A549 (cell line): ENCODE measurements around the gene SRL. TPM values are rescaled to one million over a fixed set of nuclear protein-coding genes. Genes with fewer than 3 reads are reported as not detected.

Source experiments
- ATAC-seq, 2 experiments: fragments of 200-7000 bp in 1 of 2; fragments of >200 bp in 1 of 2; cut with Nextera tagmentation in 1 of 2; cut with Tn5 transposase in 1 of 2; 3 replicates each; pipeline versions ENCODE4 v1.8.0 to v1.9.1; 2018 to 2020; ENCODE audit warnings: mild to moderate bottlenecking in 1 of 2, moderate library complexity in 1 of 2
- CTCF ChIA-PET: fragments of 300-600 bp; sonication (Branson Sonifier 250); formaldehyde crosslinking; extraction: SDS; loops from one replicate; lab custom pipeline; 2021; ENCODE audit warnings: antibody characterized with exemption, inconsistent platforms; lab: Yijun Ruan, JAX
- POLR2A ChIA-PET: fragments of 350-600 bp; formaldehyde crosslinking; extraction: SDS; loops from one replicate; lab custom pipeline; 2021; ENCODE audit warnings: antibody characterized with exemption, inconsistent platforms; lab: Yijun Ruan, JAX
- DNase-seq, 2 experiments: peaks; one replicate each; pipeline versions ENCODE4 v3.0.0 to v3.0.0-alpha.2; 2011 to 2016; ENCODE audit warnings: low read depth in 1 of 2, low spot score in 1 of 2
- FAIRE-seq: peaks from 2 replicates; lab custom pipeline; 2011; peaks lifted over from hg19 to GRCh38; lab: Jason Lieb, UNC
- H3K27ac ChIP-seq, 2 experiments: fragments of >200 bp; sonication (Bioruptor Twin); formaldehyde crosslinking; 3 replicates each; pipeline ENCODE4 v1.5.1; 2016 to 2017
- H3K4me1 ChIP-seq: fragments of >200 bp; sonication (Bioruptor Twin); formaldehyde crosslinking; 3 replicates; pipeline ENCODE4 v1.6.1; 2016
- H3K4me2 ChIP-seq: fragments of >200 bp; sonication (Bioruptor Twin); formaldehyde crosslinking; 3 replicates; pipeline ENCODE4 v1.6.1; 2016
- H3K4me3 ChIP-seq: fragments of >200 bp; sonication (Bioruptor Twin); formaldehyde crosslinking; 3 replicates; pipeline ENCODE4 v1.5.1; 2016
- H3K9me3 ChIP-seq: fragments of >200 bp; sonication (Bioruptor Twin); formaldehyde crosslinking; 3 replicates; pipeline ENCODE4 v1.6.1; 2016
- E2F6 ChIP-seq: IDR thresholded peaks from 2 replicates; pipeline ENCODE4 v1.6.1; 2012; ENCODE audit warnings: low read depth, borderline replicate concordance
- ESRRA ChIP-seq: fragments of 150-350 bp; IDR thresholded peaks from 2 replicates; pipeline ENCODE4 v1.6.1; 2014; ENCODE audit warnings: mild to moderate bottlenecking, low read length, borderline replicate concordance
- GATA3 ChIP-seq: IDR thresholded peaks from 2 replicates; pipeline ENCODE4 v1.6.1; 2012; ENCODE audit warnings: borderline replicate concordance
- HDAC2 ChIP-seq: fragments of 200-600 bp; sonication (generic); IDR thresholded peaks from 2 replicates; pipeline ENCODE4 v1.6.1; 2016
- HES2 ChIP-seq: fragments of >200 bp; sonication (Bioruptor Twin); formaldehyde crosslinking; IDR thresholded peaks from 2 replicates; pipeline ENCODE4 v1.6.1; 2016
- HEYL ChIP-seq: fragments of 250-450 bp; sonication (Bioruptor Pico); IDR thresholded peaks from 2 replicates; pipeline ENCODE4 v1.8.0; 2021; ENCODE audit warnings: mild to moderate bottlenecking, moderate library complexity
- HMGXB4 ChIP-seq: fragments of 250-450 bp; sonication (Bioruptor Pico); IDR thresholded peaks from 2 replicates; pipeline ENCODE4 v1.5.0; 2021; ENCODE audit warnings: mild to moderate bottlenecking, moderate library complexity, borderline replicate concordance
- HOXB13 ChIP-seq: fragments of 250-450 bp; sonication (Bioruptor Pico); IDR thresholded peaks from 2 replicates; pipeline ENCODE4 v1.5.0; 2020; ENCODE audit warnings: low read depth, mild to moderate bottlenecking, moderate library complexity
- HOXB5 ChIP-seq: fragments of 250-450 bp; sonication (Bioruptor Pico); IDR thresholded peaks from 2 replicates; pipeline ENCODE4 v1.5.0; 2020; ENCODE audit warnings: mild to moderate bottlenecking, moderate library complexity
- JUN ChIP-seq, 2 experiments: fragments of >200 bp; sonication (Bioruptor Twin); formaldehyde crosslinking; IDR thresholded peaks; 2 replicates in 1 of 2; 3 replicates in 1 of 2; pipeline ENCODE4 v1.6.1; 2016 to 2017
- KDM5A ChIP-seq: fragments of 200-600 bp; sonication (generic); IDR thresholded peaks from 2 replicates; pipeline ENCODE4 v1.6.1; 2016; ENCODE audit warnings: antibody characterized with exemption, mild to moderate bottlenecking
- RCOR1 ChIP-seq: fragments of 150-350 bp; IDR thresholded peaks from 2 replicates; pipeline ENCODE4 v1.6.1; 2014; ENCODE audit warnings: antibody characterized with exemption, low read length, low read depth
- SREBF2 ChIP-seq: fragments of 450-650 bp; IDR thresholded peaks from 2 replicates; pipeline ENCODE4 v1.6.1; 2014; ENCODE audit warnings: mild to moderate bottlenecking, moderate library complexity
- ZC3H11A ChIP-seq: fragments of 450-650 bp; IDR thresholded peaks from 2 replicates; pipeline ENCODE4 v1.6.1; 2014; ENCODE audit warnings: antibody characterized with exemption, mild to moderate bottlenecking
- ZFP36 ChIP-seq: fragments of 450-650 bp; IDR thresholded peaks from 2 replicates; pipeline ENCODE4 v1.6.1; 2014; ENCODE audit warnings: borderline replicate concordance; ENCODE audit not compliant: partially characterized antibody
- ZNF302 ChIP-seq: fragments of 250-450 bp; sonication (Bioruptor Pico); IDR thresholded peaks from 2 replicates; pipeline ENCODE4 v1.9.0; 2021; ENCODE audit warnings: inconsistent platforms, mild to moderate bottlenecking, moderate library complexity
- WGBS: methylation state at CpG from one replicate; pipeline ENCODE4 v1.1.6; 2017; ENCODE audit errors: missing lambda C conversion rate; 5-methylcytosine and 5-hydroxymethylcytosine counted together
- polyA plus RNA-seq, 4 experiments: library from polyadenylated mRNA; depleted of rRNA in 3 of 4; stranded (reverse); fragments of >200 nt; fragmentation: RNase III in 1 of 4; extraction: RNeasy Plus Mini Kit Qiagen cat#74134 plus additional on column Dnase treatment in 1 of 4; gene quantifications; 2 replicates in 3 of 4; 3 replicates in 1 of 4; pipeline ENCODE4 v1.2.3, GENCODE V29; 2011 to 2017
- TF ChIP-seq, protein P1 (sequence below): fragments of 450-650 bp; IDR thresholded peaks from 2 replicates; pipeline ENCODE4 v1.6.1; 2014; ENCODE audit warnings: antibody characterized with exemption
- TF ChIP-seq, protein P2 (sequence below): IDR thresholded peaks from 2 replicates; pipeline ENCODE4 v1.6.1; 2012
- TF ChIP-seq, protein P3 (sequence below): fragments of >200 bp; sonication (Bioruptor Twin); formaldehyde crosslinking; IDR thresholded peaks from 3 replicates; pipeline ENCODE4 v1.6.1; 2016

Gene SRL
- polyA plus RNA-seq, 2 of the 4 experiments (the other 2 are of a cell fraction): 0.03 TPM; not detected in 1

GRCh38 chr16:4207229-4207628 lies 34.7 kb downstream of the SRL start (continued):
- TF ChIP-seq, protein P1, sequence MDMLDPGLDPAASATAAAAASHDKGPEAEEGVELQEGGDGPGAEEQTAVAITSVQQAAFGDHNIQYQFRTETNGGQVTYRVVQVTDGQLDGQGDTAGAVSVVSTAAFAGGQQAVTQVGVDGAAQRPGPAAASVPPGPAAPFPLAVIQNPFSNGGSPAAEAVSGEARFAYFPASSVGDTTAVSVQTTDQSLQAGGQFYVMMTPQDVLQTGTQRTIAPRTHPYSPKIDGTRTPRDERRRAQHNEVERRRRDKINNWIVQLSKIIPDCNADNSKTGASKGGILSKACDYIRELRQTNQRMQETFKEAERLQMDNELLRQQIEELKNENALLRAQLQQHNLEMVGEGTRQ: no peak

- H3K4me2 ChIP-seq: no peak overlapping the region
- H3K4me3 ChIP-seq: no peak overlapping the region
- TF ChIP-seq JUN (IDR thresholded peaks at IDR 0.05) (no peak), HOXB13 (CRISPR knock-in tag) (no peak), HEYL (CRISPR knock-in tag) (no peak), KDM5A (no peak), SREBF2 (no peak), ZC3H11A (no peak), ZNF302 (CRISPR knock-in tag) (no peak), HES2 (no peak), GATA3 (no peak), HDAC2 (no peak), HOXB5 (no peak), E2F6 (no peak), HMGXB4 (CRISPR knock-in tag) (no peak), ZFP36 (no peak), RCOR1 (no peak), ESRRA (no peak)
- TF ChIP-seq, protein P2, sequence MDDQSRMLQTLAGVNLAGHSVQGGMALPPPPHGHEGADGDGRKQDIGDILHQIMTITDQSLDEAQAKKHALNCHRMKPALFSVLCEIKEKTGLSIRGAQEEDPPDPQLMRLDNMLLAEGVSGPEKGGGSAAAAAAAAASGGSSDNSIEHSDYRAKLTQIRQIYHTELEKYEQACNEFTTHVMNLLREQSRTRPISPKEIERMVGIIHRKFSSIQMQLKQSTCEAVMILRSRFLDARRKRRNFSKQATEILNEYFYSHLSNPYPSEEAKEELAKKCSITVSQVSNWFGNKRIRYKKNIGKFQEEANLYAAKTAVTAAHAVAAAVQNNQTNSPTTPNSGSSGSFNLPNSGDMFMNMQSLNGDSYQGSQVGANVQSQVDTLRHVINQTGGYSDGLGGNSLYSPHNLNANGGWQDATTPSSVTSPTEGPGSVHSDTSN: no peak
- TF ChIP-seq, protein P1: no peak
- TF ChIP-seq, protein P3, sequence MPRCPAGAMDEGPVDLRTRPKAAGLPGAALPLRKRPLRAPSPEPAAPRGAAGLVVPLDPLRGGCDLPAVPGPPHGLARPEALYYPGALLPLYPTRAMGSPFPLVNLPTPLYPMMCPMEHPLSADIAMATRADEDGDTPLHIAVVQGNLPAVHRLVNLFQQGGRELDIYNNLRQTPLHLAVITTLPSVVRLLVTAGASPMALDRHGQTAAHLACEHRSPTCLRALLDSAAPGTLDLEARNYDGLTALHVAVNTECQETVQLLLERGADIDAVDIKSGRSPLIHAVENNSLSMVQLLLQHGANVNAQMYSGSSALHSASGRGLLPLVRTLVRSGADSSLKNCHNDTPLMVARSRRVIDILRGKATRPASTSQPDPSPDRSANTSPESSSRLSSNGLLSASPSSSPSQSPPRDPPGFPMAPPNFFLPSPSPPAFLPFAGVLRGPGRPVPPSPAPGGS: no peak
- POLR2A ChIA-PET: no interaction called here
- H3K9me3 ChIP-seq: no peaks in the 10 kb centered on the region
- CTCF ChIA-PET: interaction anchor here (0.6 to 10.1 kb wide), 5 partner anchors 18 to 224 kb away, joined by 3 to 203 read pairs (median 4); no protein-coding TSS in a partner anchor
- DNase-seq: no peak
- no peak for ATAC-seq
- no peak overlapping the region for H3K27ac ChIP-seq
- no peak for FAIRE-seq
- H3K4me1 ChIP-seq: no peaks in the 10 kb centered on the region
- 72% methylated on average over 8 of the region's 10 CpGs for WGBS
These were observed 35.2 kb downstream of the SRL start for GRCh38 chr16:4206680-4207079.
